CMK (cell line): ENCODE measurements around the gene FNTB.

Experiments used
- DNase-seq: peaks from one replicate; pipeline ENCODE4 v3.0.0-alpha.2; 2010; ENCODE audit warnings: low read depth

Gene FNTB

GRCh38 chr14:64953310-64953654, 33.4 kb upstream of the FNTB start:
- DNase-seq = no peak

GRCh38 chr14:64953661-64954060, 33.0 kb upstream of the FNTB start:
- no peak for DNase-seq

GRCh38 chr14:64954491-64955240, 32.0 kb upstream of the FNTB start:
- DNase-seq = no peak

GRCh38 chr14:64955297-64955696, 31.4 kb upstream of the FNTB start:
- DNase-seq = no peak

GRCh38 chr14:64956697-64957406, 29.8 kb upstream of the FNTB start:
- no peak for DNase-seq

GRCh38 chr14:64958201-64958600, 28.5 kb upstream of the FNTB start:
- DNase-seq = no peak

GRCh38 chr14:64958743-64959142, 28.0 kb upstream of the FNTB start:
- no peak for DNase-seq

GRCh38 chr14:64960762-64961276, 25.9 kb upstream of the FNTB start:
- no peak for DNase-seq

GRCh38 chr14:64963611-64964010, 23.1 kb upstream of the FNTB start:
- no peak for DNase-seq

- DNase-seq = no peak
Measured at GRCh38 chr14:64965356-64966000, 21.2 kb upstream of the FNTB start.

GRCh38 chr14:64966976-64967375, 19.7 kb upstream of the FNTB start:
- DNase-seq = no peak

GRCh38 chr14:64968167-64968566, 18.5 kb upstream of the FNTB start:
- no peak for DNase-seq

- DNase-seq = no peak
Measured at GRCh38 chr14:64968651-64969050, 18.0 kb upstream of the FNTB start.

- no peak for DNase-seq
Measured at GRCh38 chr14:64970041-64970440, 16.7 kb upstream of the FNTB start.

GRCh38 chr14:64970776-64971477, 15.8 kb upstream of the FNTB start:
- DNase-seq = no peak

GRCh38 chr14:64971491-64971942, 15.2 kb upstream of the FNTB start:
- no peak for DNase-seq

GRCh38 chr14:64971943-64972791, 14.5 kb upstream of the FNTB start, which contains the start of gene RAB15:
Gene RAB15, minus strand, starts transcription at chr14:64972336. Its CDS starts 260 bp downstream, at chr14:64972076.
- no peak for DNase-seq

- no peak for DNase-seq
Measured at GRCh38 chr14:64973026-64973442, 13.7 kb upstream of the FNTB start.

GRCh38 chr14:64973826-64974225, 12.9 kb upstream of the FNTB start:
- DNase-seq = no peak

- no peak for DNase-seq
Measured at GRCh38 chr14:64974563-64974962, 12.1 kb upstream of the FNTB start.
